A549 (cell line): ENCODE results near the gene CELF1. TPM values are rescaled to one million over a fixed set of nuclear protein-coding genes. Genes with fewer than 3 reads are reported as not detected.

Source experiments
- ATAC-seq, 2 experiments: fragments of 200-7000 bp in 1 of 2; fragments of >200 bp in 1 of 2; cut with Nextera tagmentation in 1 of 2; cut with Tn5 transposase in 1 of 2; 3 replicates each; pipeline versions ENCODE4 v1.8.0 to v1.9.1; 2018 to 2020; ENCODE audit warnings: mild to moderate bottlenecking in 1 of 2, moderate library complexity in 1 of 2
- CTCF ChIA-PET: fragments of 300-600 bp; sonication (Branson Sonifier 250); formaldehyde crosslinking; extraction: SDS; loops from one replicate; lab custom pipeline; 2021; ENCODE audit warnings: antibody characterized with exemption, inconsistent platforms; lab: Yijun Ruan, JAX
- POLR2A ChIA-PET: fragments of 350-600 bp; formaldehyde crosslinking; extraction: SDS; loops from one replicate; lab custom pipeline; 2021; ENCODE audit warnings: antibody characterized with exemption, inconsistent platforms; lab: Yijun Ruan, JAX
- DNase-seq, 2 experiments: peaks; one replicate each; pipeline versions ENCODE4 v3.0.0 to v3.0.0-alpha.2; 2011 to 2016; ENCODE audit warnings: low read depth in 1 of 2, low spot score in 1 of 2
- FAIRE-seq: peaks from 2 replicates; lab custom pipeline; 2011; peaks lifted over from hg19 to GRCh38; lab: Jason Lieb, UNC
- H3K27ac ChIP-seq, 2 experiments: fragments of >200 bp; sonication (Bioruptor Twin); formaldehyde crosslinking; 3 replicates each; pipeline ENCODE4 v1.5.1; 2016 to 2017
- H3K4me1 ChIP-seq: fragments of >200 bp; sonication (Bioruptor Twin); formaldehyde crosslinking; 3 replicates; pipeline ENCODE4 v1.6.1; 2016
- H3K4me2 ChIP-seq: fragments of >200 bp; sonication (Bioruptor Twin); formaldehyde crosslinking; 3 replicates; pipeline ENCODE4 v1.6.1; 2016
- H3K4me3 ChIP-seq: fragments of >200 bp; sonication (Bioruptor Twin); formaldehyde crosslinking; 3 replicates; pipeline ENCODE4 v1.5.1; 2016
- H3K9me3 ChIP-seq: fragments of >200 bp; sonication (Bioruptor Twin); formaldehyde crosslinking; 3 replicates; pipeline ENCODE4 v1.6.1; 2016
- BCL3 ChIP-seq: fragments of >200 bp; sonication (Bioruptor Twin); formaldehyde crosslinking; IDR thresholded peaks from 3 replicates; pipeline ENCODE4 v1.6.1; 2016
- CBX2 ChIP-seq: fragments of 200-600 bp; sonication (generic); IDR thresholded peaks from 2 replicates; pipeline ENCODE4 v1.6.1; 2016; ENCODE audit warnings: low read depth, mild to moderate bottlenecking, borderline replicate concordance
- CBX8 ChIP-seq: fragments of 200-600 bp; sonication (generic); IDR thresholded peaks from 2 replicates; pipeline ENCODE4 v1.6.1; 2016
- CEBPB ChIP-seq, 2 experiments: fragments of >200 bp in 1 of 2; sonication (Bioruptor Twin) in 1 of 2; formaldehyde crosslinking in 1 of 2; IDR thresholded peaks; 2 replicates each; pipeline ENCODE4 v1.6.1; 2012 to 2016
- CHD2 ChIP-seq: fragments of 150-350 bp; IDR thresholded peaks from 2 replicates; pipeline ENCODE4 v1.6.1; 2014; ENCODE audit warnings: low read length; ENCODE audit not compliant: partially characterized antibody
- E2F6 ChIP-seq: IDR thresholded peaks from 2 replicates; pipeline ENCODE4 v1.6.1; 2012; ENCODE audit warnings: low read depth, borderline replicate concordance
- EHF ChIP-seq: fragments of 250-450 bp; sonication (Bioruptor Pico); IDR thresholded peaks from 2 replicates; pipeline ENCODE4 v1.5.0; 2020; ENCODE audit warnings: mild to moderate bottlenecking
- EHMT2 ChIP-seq: fragments of 200-600 bp; sonication (generic); IDR thresholded peaks from 2 replicates; pipeline ENCODE4 v1.6.1; 2016; ENCODE audit warnings: antibody characterized with exemption, low read depth, mild to moderate bottlenecking, moderate library complexity
- FOSL2 ChIP-seq, 2 experiments: fragments of 450-650 bp in 1 of 2; fragments of >200 bp in 1 of 2; sonication (Bioruptor Twin) in 1 of 2; formaldehyde crosslinking; IDR thresholded peaks; 2 replicates each; pipeline versions ENCODE4 v1.5.0 to v1.6.1; 2016 to 2020; ENCODE audit warnings: mild to moderate bottlenecking in 1 of 2, moderate library complexity in 1 of 2
- HDAC2 ChIP-seq: fragments of 200-600 bp; sonication (generic); IDR thresholded peaks from 2 replicates; pipeline ENCODE4 v1.6.1; 2016
- HEYL ChIP-seq: fragments of 250-450 bp; sonication (Bioruptor Pico); IDR thresholded peaks from 2 replicates; pipeline ENCODE4 v1.8.0; 2021; ENCODE audit warnings: mild to moderate bottlenecking, moderate library complexity
- HMGXB4 ChIP-seq: fragments of 250-450 bp; sonication (Bioruptor Pico); IDR thresholded peaks from 2 replicates; pipeline ENCODE4 v1.5.0; 2021; ENCODE audit warnings: mild to moderate bottlenecking, moderate library complexity, borderline replicate concordance
- HOXB13 ChIP-seq: fragments of 250-450 bp; sonication (Bioruptor Pico); IDR thresholded peaks from 2 replicates; pipeline ENCODE4 v1.5.0; 2020; ENCODE audit warnings: low read depth, mild to moderate bottlenecking, moderate library complexity
- HOXB5 ChIP-seq: fragments of 250-450 bp; sonication (Bioruptor Pico); IDR thresholded peaks from 2 replicates; pipeline ENCODE4 v1.5.0; 2020; ENCODE audit warnings: mild to moderate bottlenecking, moderate library complexity
- JUN ChIP-seq, 2 experiments: fragments of >200 bp; sonication (Bioruptor Twin); formaldehyde crosslinking; IDR thresholded peaks; 2 replicates in 1 of 2; 3 replicates in 1 of 2; pipeline ENCODE4 v1.6.1; 2016 to 2017
- JUNB ChIP-seq: fragments of >200 bp; sonication (Bioruptor Twin); formaldehyde crosslinking; IDR thresholded peaks from 2 replicates; pipeline ENCODE4 v1.6.1; 2016
- KDM5A ChIP-seq: fragments of 200-600 bp; sonication (generic); IDR thresholded peaks from 2 replicates; pipeline ENCODE4 v1.6.1; 2016; ENCODE audit warnings: antibody characterized with exemption, mild to moderate bottlenecking
- MAFK ChIP-seq: fragments of 450-650 bp; IDR thresholded peaks from 2 replicates; pipeline ENCODE4 v1.6.1; 2014; ENCODE audit not compliant: partially characterized antibody
- MAX ChIP-seq: IDR thresholded peaks from 2 replicates; pipeline ENCODE4 v1.6.1; 2012
- MAZ ChIP-seq: fragments of 150-350 bp; IDR thresholded peaks from 2 replicates; pipeline ENCODE4 v1.6.1; 2014; ENCODE audit warnings: antibody characterized with exemption, low read depth, low read length, borderline replicate concordance
- MYC ChIP-seq: IDR thresholded peaks from 2 replicates; pipeline ENCODE4 v1.6.1; 2012; ENCODE audit warnings: mild to moderate bottlenecking, inconsistent platforms, low read length, improper control_type of control experiment, borderline replicate concordance
- NFE2L2 ChIP-seq: fragments of 150-350 bp; conservative IDR thresholded peaks from 2 replicates; pipeline ENCODE4 v1.6.1; 2014; ENCODE audit warnings: low read length
- NPAS2 ChIP-seq: fragments of 250-450 bp; sonication (Bioruptor Pico); IDR thresholded peaks from 2 replicates; pipeline ENCODE4 v1.8.0; 2022; ENCODE audit warnings: mild to moderate bottlenecking, moderate library complexity, borderline replicate concordance
- NR3C1 ChIP-seq: fragments of >200 bp; sonication (Bioruptor Twin); formaldehyde crosslinking; IDR thresholded peaks from 3 replicates; pipeline ENCODE4 v1.6.1; 2017
- RARB ChIP-seq: fragments of 250-450 bp; sonication (Bioruptor Pico); IDR thresholded peaks from 2 replicates; pipeline ENCODE4 v1.8.0; 2021; ENCODE audit warnings: mild to moderate bottlenecking, moderate library complexity
- RFX5 ChIP-seq: fragments of 450-650 bp; IDR thresholded peaks from 2 replicates; pipeline ENCODE4 v1.7.1; 2014; ENCODE audit warnings: antibody characterized with exemption, mild to moderate bottlenecking, moderate library complexity
- RNF2 ChIP-seq: fragments of 200-600 bp; sonication (generic); IDR thresholded peaks from 2 replicates; pipeline ENCODE4 v1.6.1; 2016; ENCODE audit warnings: low read depth, mild to moderate bottlenecking, antibody characterized with exemption, moderate library complexity, borderline replicate concordance
- SMC3 ChIP-seq: fragments of >200 bp; sonication (Bioruptor Twin); formaldehyde crosslinking; IDR thresholded peaks from 3 replicates; pipeline ENCODE4 v1.6.1; 2018; ENCODE audit warnings: inconsistent platforms
- SREBF2 ChIP-seq: fragments of 450-650 bp; IDR thresholded peaks from 2 replicates; pipeline ENCODE4 v1.6.1; 2014; ENCODE audit warnings: mild to moderate bottlenecking, moderate library complexity
- TFCP2L1 ChIP-seq: fragments of 250-450 bp; sonication (Bioruptor Pico); IDR thresholded peaks from 2 replicates; pipeline ENCODE4 v1.5.0; 2021; ENCODE audit warnings: mild to moderate bottlenecking
- TP53 ChIP-seq: fragments of 250-450 bp; sonication (Bioruptor Pico); IDR thresholded peaks from 2 replicates; pipeline ENCODE4 v1.5.0; 2021; ENCODE audit warnings: mild to moderate bottlenecking, moderate library complexity
- ZFP36 ChIP-seq: fragments of 450-650 bp; IDR thresholded peaks from 2 replicates; pipeline ENCODE4 v1.6.1; 2014; ENCODE audit warnings: borderline replicate concordance; ENCODE audit not compliant: partially characterized antibody
- ZNF302 ChIP-seq: fragments of 250-450 bp; sonication (Bioruptor Pico); IDR thresholded peaks from 2 replicates; pipeline ENCODE4 v1.9.0; 2021; ENCODE audit warnings: inconsistent platforms, mild to moderate bottlenecking, moderate library complexity
- ZSCAN20 ChIP-seq: fragments of 250-450 bp; sonication (Bioruptor Pico); IDR thresholded peaks from 2 replicates; pipeline ENCODE4 v1.8.0; 2022; ENCODE audit warnings: mild to moderate bottlenecking, moderate library complexity
- WGBS: methylation state at CpG from one replicate; pipeline ENCODE4 v1.1.6; 2017; ENCODE audit errors: missing lambda C conversion rate; 5-methylcytosine and 5-hydroxymethylcytosine counted together
- polyA plus RNA-seq, 4 experiments: library from polyadenylated mRNA; depleted of rRNA in 3 of 4; stranded (reverse); fragments of >200 nt; fragmentation: RNase III in 1 of 4; extraction: RNeasy Plus Mini Kit Qiagen cat#74134 plus additional on column Dnase treatment in 1 of 4; gene quantifications; 2 replicates in 3 of 4; 3 replicates in 1 of 4; pipeline ENCODE4 v1.2.3, GENCODE V29; 2011 to 2017

The CELF1 gene
- polyA plus RNA-seq, 2 of the 4 experiments (the other 2 are of a cell fraction), result 53.8 to 138 TPM

- TF ChIP-seq EHF (CRISPR knock-in tag) (no peak), KDM5A (no peak), HDAC2 (no peak), RFX5 (no peak), HEYL (CRISPR knock-in tag) (no peak), SREBF2 (no peak), NPAS2 (CRISPR knock-in tag) (no peak), TP53 (CRISPR knock-in tag) (no peak), JUN (IDR thresholded peaks at IDR 0.05) (no peak), FOSL2 (IDR thresholded peaks at IDR 0.05) (no peak), FOSL2 (CRISPR knock-in tag; IDR thresholded peaks at IDR 0.05) (no peak), RNF2 (no peak), NR3C1 (no peak)
Observed at GRCh38 chr11:47593492-47593933, 40.6 kb upstream of the CELF1 start (continued).

GRCh38 chr11:47592970-47593369, 40.0 kb upstream of the CELF1 start:
- DNase-seq (no peak), FAIRE-seq (no peak), ATAC-seq (no peak)
- Histone ChIP-seq H3K4me3 (no peak overlapping the region), H3K4me1 (peaks cover 8% of the 10 kb centered on the region; the same call in 1 of the 3 replicates), H3K27ac (no peak overlapping the region), H3K9me3 (no peaks in the 10 kb centered on the region), H3K4me2 (no peak overlapping the region; the same call in 2 of the 3 replicates)
- ChIA-PET CTCF (no interaction called here), POLR2A (interaction anchor here (0.5 kb wide), 1 partner anchor 24 kb away, joined by 3 read pairs; no protein-coding TSS in a partner anchor)
- WGBS, result 44% methylated on average over 2 of the region's 2 CpGs
- no peak for TF ChIP-seq HOXB13 (CRISPR knock-in tag)
- TF ChIP-seq MAX, result no peak
- no peak for TF ChIP-seq ZNF302 (CRISPR knock-in tag)
- no peak for TF ChIP-seq JUNB
- TF ChIP-seq HMGXB4, result no peak
- TF ChIP-seq ZFP36, result no peak
- TF ChIP-seq SMC3, result no peak
- TF ChIP-seq HOXB5 (CRISPR knock-in tag), result no peak
- no peak for TF ChIP-seq CHD2
- TF ChIP-seq SREBF2, result no peak
- TF ChIP-seq MAFK, result no peak
- TF ChIP-seq BCL3, result no peak
- no peak for TF ChIP-seq CBX2
- TF ChIP-seq MAZ, result no peak
- no peak for TF ChIP-seq CBX8

GRCh38 chr11:47592251-47592650, 39.3 kb upstream of the CELF1 start:
- no peak for FAIRE-seq
- Histone ChIP-seq H3K9me3 (no peaks in the 10 kb centered on the region), H3K27ac (no peak overlapping the region), H3K4me2 (no peak overlapping the region), H3K4me3 (no peak overlapping the region), H3K4me1 (peaks cover 8% of the 10 kb centered on the region; the same call in 1 of the 3 replicates)
- POLR2A ChIA-PET, result no interaction called here
- CTCF ChIA-PET, result interaction anchor here (1.1 kb wide), 1 partner anchor 113 kb away, joined by 4 read pairs; no protein-coding TSS in a partner anchor
- no peak for ATAC-seq
- DNase-seq, result no peak
- WGBS, result 66% methylated on average over 4 of the region's 4 CpGs
- no peak for TF ChIP-seq ZSCAN20
- TF ChIP-seq MYC, result no peak
- TF ChIP-seq MAFK, result no peak
- no peak for TF ChIP-seq TFCP2L1 (CRISPR knock-in tag)
- no peak for TF ChIP-seq RARB (CRISPR knock-in tag)
- no peak for TF ChIP-seq RFX5
- no peak for TF ChIP-seq E2F6
- TF ChIP-seq MAZ, result no peak
- no peak for TF ChIP-seq BCL3
- TF ChIP-seq NFE2L2, result no peak
- TF ChIP-seq TP53 (CRISPR knock-in tag), result no peak
- TF ChIP-seq CEBPB (IDR thresholded peaks at IDR 0.05), result no peak
- no peak for TF ChIP-seq EHMT2
- TF ChIP-seq HDAC2, result no peak
- no peak for TF ChIP-seq SMC3
